Stimulated activated naive CD8-positive, alpha-beta T cell treated with anti-CD3 and anti-CD28 coated beads, Interleukin-15, amount 100 ng/mL, for 72 hours (primary cell): ENCODE data around the gene TMC6.
"Not testable (repeated sequence)": the region's sequence is repeated elsewhere in the genome, so short reads cannot be mapped to it uniquely, and the experiment has no call there.

Experiments used
- ATAC-seq: fragments of 150-1000 bp; cut with Tn5 transposase; 2 replicates; pipeline ENCODE4 v1.10.0; 2021; ENCODE audit warnings: mild to moderate bottlenecking, moderate library complexity
- DNase-seq, 2 donors: peaks; one replicate each; pipeline ENCODE4 v3.0.0; 2021 to 2022
- H3K27ac Mint-ChIP-seq, 2 donors: one replicate each; pipeline ENCODE4 v1.8.0; 2022; ENCODE audit warnings: mild to moderate bottlenecking in 2 of 2, mixed read lengths in 2 of 2, moderate library complexity in 2 of 2
- H3K27me3 Mint-ChIP-seq: one replicate; pipeline ENCODE4 v1.8.0; 2022; ENCODE audit warnings: mixed read lengths
- H3K4me1 Mint-ChIP-seq: one replicate; pipeline ENCODE4 v1.8.0; 2022; ENCODE audit warnings: mild to moderate bottlenecking, mixed read lengths
- H3K4me3 Mint-ChIP-seq, 2 donors: one replicate each; pipeline ENCODE4 v1.8.0; 2022; ENCODE audit warnings: mild to moderate bottlenecking in 2 of 2, mixed read lengths in 2 of 2, moderate library complexity in 1 of 2
- H3K9me3 Mint-ChIP-seq, 2 donors: one replicate each; pipeline ENCODE4 v1.8.0; 2022; ENCODE audit warnings: mixed read lengths in 2 of 2

The TMC6 gene

GRCh38 chr17:78128551-78129350 is at the start of gene TMC6:
Gene TMC6, minus strand, starts transcription at chr17:78128755. Its CDS starts 1,923 bp downstream, at chr17:78126832.
- Mint-ChIP-seq H3K4me1 (peaks cover 78% of the 10 kb centered on the region), H3K27me3 (no peaks in the 10 kb centered on the region), H3K4me3 (peak within 1 kb of the TSS; percentile 92 to 100), H3K9me3 (no peaks in the 10 kb centered on the region), H3K27ac (peak within 1 kb of the TSS; percentile 86 to 97)
- DNase-seq = peak; percentile 77 to 81
- ATAC-seq = peak; percentile 36

- no peak overlapping the region for H3K4me3 Mint-ChIP-seq
- no peaks in the 10 kb centered on the region for H3K9me3 Mint-ChIP-seq
- no peak overlapping the region for H3K27ac Mint-ChIP-seq
- ATAC-seq (peak; percentile 79), DNase-seq (peak; percentile 75 to 76)
- H3K4me1 Mint-ChIP-seq = peaks cover 73% of the 10 kb centered on the region
- H3K27me3 Mint-ChIP-seq = no peaks in the 10 kb centered on the region
These were observed 48.0 kb upstream of the TMC6 start for GRCh38 chr17:78176548-78177025.

- no peak for ATAC-seq
- Mint-ChIP-seq H3K27ac (no peak overlapping the region), H3K4me3 (no peak overlapping the region), H3K27me3 (no peaks in the 10 kb centered on the region), H3K9me3 (no peaks in the 10 kb centered on the region), H3K4me1 (peaks cover 74% of the 10 kb centered on the region)
- DNase-seq = no peak
These were observed 47.1 kb upstream of the TMC6 start for GRCh38 chr17:78175643-78175981.

- ATAC-seq = no peak
- H3K27ac Mint-ChIP-seq = peak overlapping the region in 1 of 2 donors; percentile 90
- no peaks in the 10 kb centered on the region for H3K9me3 Mint-ChIP-seq
- DNase-seq = peak in 1 of 2 donors; percentile 15
- H3K4me1 Mint-ChIP-seq = peaks cover 74% of the 10 kb centered on the region
- peak overlapping the region in 1 of 2 donors; percentile 24 for H3K4me3 Mint-ChIP-seq
- no peaks in the 10 kb centered on the region for H3K27me3 Mint-ChIP-seq
These were observed 46.5 kb upstream of the TMC6 start for GRCh38 chr17:78174870-78175642.

GRCh38 chr17:78174346-78174869 is 45.9 kb upstream of the TMC6 start:
- DNase-seq (no peak), ATAC-seq (no peak)
- Mint-ChIP-seq H3K27me3 (no peaks in the 10 kb centered on the region), H3K9me3 (no peaks in the 10 kb centered on the region), H3K27ac (peak overlapping the region; percentile 62 to 94), H3K4me1 (peaks cover 76% of the 10 kb centered on the region), H3K4me3 (peak overlapping the region in 1 of 2 donors; percentile 10)

- Mint-ChIP-seq H3K27me3 (no peaks in the 10 kb centered on the region), H3K4me1 (peaks cover 80% of the 10 kb centered on the region), H3K27ac (peak overlapping the region; percentile 79 to 94), H3K4me3 (peak overlapping the region; percentile 36 to 46), H3K9me3 (no peaks in the 10 kb centered on the region)
- ATAC-seq = peak; percentile 65
- DNase-seq = peak in 1 of 2 donors; percentile 55
These were observed 44.7 kb upstream of the TMC6 start for GRCh38 chr17:78173097-78173715.

GRCh38 chr17:78172249-78173051 is 43.9 kb upstream of the TMC6 start:
- ATAC-seq = no peak
- Mint-ChIP-seq H3K4me1 (peaks cover 86% of the 10 kb centered on the region), H3K4me3 (peak overlapping the region; percentile 12 to 35), H3K9me3 (no peaks in the 10 kb centered on the region), H3K27me3 (no peaks in the 10 kb centered on the region), H3K27ac (peak overlapping the region; percentile 76 to 77)
- no peak for DNase-seq

GRCh38 chr17:78171591-78172248 is 43.2 kb upstream of the TMC6 start:
- not testable (repeated sequence) for H3K9me3 Mint-ChIP-seq, H3K27me3 Mint-ChIP-seq, DNase-seq, ATAC-seq
- peaks cover 80% of the 10 kb centered on the region for H3K4me1 Mint-ChIP-seq
- peak overlapping the region in 1 of 2 donors; percentile 54 for H3K4me3 Mint-ChIP-seq
- H3K27ac Mint-ChIP-seq = peak overlapping the region; percentile 76 to 87

GRCh38 chr17:78170692-78171590 is 42.4 kb upstream of the TMC6 start:
- DNase-seq (peak in 1 of 2 donors; percentile 21), ATAC-seq (no peak)
- Mint-ChIP-seq H3K9me3 (no peaks in the 10 kb centered on the region), H3K27me3 (no peaks in the 10 kb centered on the region), H3K27ac (peak overlapping the region; percentile 19 to 67), H3K4me3 (peak overlapping the region; percentile 14 to 37), H3K4me1 (peaks cover 72% of the 10 kb centered on the region)

GRCh38 chr17:78168903-78169793 is 40.6 kb upstream of the TMC6 start:
- peak; percentile 47 for ATAC-seq
- peak overlapping the region; percentile 34 to 72 for H3K27ac Mint-ChIP-seq
- DNase-seq = peak in 1 of 2 donors; percentile 66
- H3K4me3 Mint-ChIP-seq = peak overlapping the region; percentile 77 to 83
- H3K27me3 Mint-ChIP-seq = no peaks in the 10 kb centered on the region
- peaks cover 57% of the 10 kb centered on the region for H3K4me1 Mint-ChIP-seq
- no peaks in the 10 kb centered on the region for H3K9me3 Mint-ChIP-seq

- ATAC-seq (peak; percentile 85), DNase-seq (peak; percentile 88 to 89)
- Mint-ChIP-seq H3K4me1 (peaks cover 49% of the 10 kb centered on the region), H3K4me3 (peak within 1 kb of the TSS; percentile 79 to 85), H3K9me3 (no peaks in the 10 kb centered on the region), H3K27me3 (no peaks in the 10 kb centered on the region), H3K27ac (peak within 1 kb of the TSS; percentile 59 to 86)
These were observed 39.8 kb upstream of the TMC6 start, which contains the start of gene SYNGR2 for GRCh38 chr17:78168242-78168902. Gene SYNGR2, plus strand, starts transcription at chr17:78168581. Its CDS starts 36 bp downstream, at chr17:78168617.

- H3K27me3 Mint-ChIP-seq = no peaks in the 10 kb centered on the region
- H3K9me3 Mint-ChIP-seq = no peaks in the 10 kb centered on the region
- DNase-seq (no peak), ATAC-seq (no peak)
- H3K27ac Mint-ChIP-seq = no peak overlapping the region
- H3K4me1 Mint-ChIP-seq = peaks cover 30% of the 10 kb centered on the region
- H3K4me3 Mint-ChIP-seq = no peak overlapping the region
These were observed 37.9 kb upstream of the TMC6 start for GRCh38 chr17:78166416-78166815.
